Upper lobe of left lung (tissue), 4 donors: ENCODE results near the gene SPATA7.
A peak's percentile ranks its signal among the peaks of the same experiment; 100 is the strongest.

Experiments
- CTCF ChIP-seq, 6 experiments: fragments of 450-650 bp in 4 of 6; fragments of 200-600 bp in 2 of 6; sonication (generic) in 2 of 6; IDR thresholded peaks; one replicate each; pipeline ENCODE4 v1.5.1; 2016 to 2019; ENCODE audit warnings: antibody characterized with exemption in 6 of 6
- POLR2A ChIP-seq, 4 donors: fragments of 450-650 bp; IDR thresholded peaks; one replicate each; pipeline ENCODE4 v1.5.1; 2016 to 2017; ENCODE audit warnings: antibody characterized with exemption in 4 of 4, mild to moderate bottlenecking in 2 of 4

DNA sequence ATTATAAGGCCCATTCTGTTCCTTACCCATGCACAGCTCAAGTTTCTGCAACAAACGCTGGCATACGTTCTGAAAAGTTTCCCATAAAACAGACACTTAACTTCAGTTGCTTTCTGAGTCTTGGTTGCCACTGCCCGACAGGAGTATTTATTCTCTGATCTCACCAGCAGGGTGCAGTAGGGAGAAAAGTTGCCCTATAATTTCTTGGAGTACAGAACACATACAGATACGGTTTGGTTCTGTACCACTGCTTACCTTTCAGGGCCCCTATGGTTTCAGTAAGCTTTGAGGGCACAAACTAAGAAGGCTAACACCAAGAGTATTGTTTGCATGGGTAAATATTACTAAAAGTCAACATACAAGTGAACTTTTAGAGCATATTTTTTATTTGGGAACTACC is 77.9 kb downstream of the SPATA7 start:
- TF ChIP-seq CTCF (IDR thresholded peaks at IDR 0.05), result peak in 2 of 6 experiments; percentile 26 to 39
- TF ChIP-seq POLR2A (IDR thresholded peaks at IDR 0.05), result no peak
